HG03066 (cell line): Measurements from ENCODE around the gene SIGLEC9.

Experiments used
- ATAC-seq: cut with Tn5 transposase; IDR thresholded peaks from one replicate; pipeline ENCODE4 v1.9.1; 2021; ENCODE audit warnings: low read depth; ENCODE audit not compliant: unreplicated experiment

SIGLEC9 gene

DNA sequence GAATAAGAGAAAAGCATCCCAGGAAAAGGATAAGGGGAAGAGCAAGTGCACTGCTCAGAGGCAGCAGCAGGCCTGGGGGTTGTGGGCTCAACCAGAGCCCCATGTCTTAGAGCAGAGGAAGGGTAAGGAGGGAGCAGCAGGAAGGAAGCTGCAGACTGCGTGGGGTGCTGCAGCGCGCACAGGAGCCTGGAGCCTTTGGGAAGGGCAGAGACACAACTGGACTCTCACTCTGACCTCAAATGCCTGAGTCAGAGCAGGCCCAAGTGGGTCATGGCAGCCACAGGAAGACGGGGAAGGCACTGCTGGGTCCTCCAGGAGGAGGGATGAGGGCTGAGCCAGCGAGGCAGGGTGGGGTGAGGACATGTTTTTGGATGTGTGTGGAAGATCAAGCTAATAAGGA is 49.0 kb downstream of the SIGLEC9 start:
- no peak for ATAC-seq

DNA sequence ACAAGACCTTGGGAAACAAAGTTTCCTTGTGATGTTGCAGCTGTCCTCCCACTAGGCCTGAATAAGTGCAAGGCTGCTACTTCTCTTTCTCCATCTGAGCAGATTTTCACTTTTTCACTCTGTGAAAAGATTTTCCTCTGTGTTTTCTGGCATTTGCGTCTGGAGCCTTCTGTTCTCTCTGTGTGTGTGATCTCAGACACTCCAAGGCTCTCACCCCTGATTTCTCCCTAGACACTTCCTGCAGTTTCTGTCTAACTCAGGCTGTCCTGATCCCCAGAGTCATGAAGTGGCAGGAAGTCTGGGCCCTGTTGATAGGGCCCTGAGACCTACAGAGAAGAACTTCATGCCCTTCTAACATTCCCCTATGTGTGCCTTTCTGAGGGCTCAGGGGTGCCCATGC is 54.5 kb downstream of the SIGLEC9 start:
- no peak for ATAC-seq
